Activated CD4-positive, CD25-positive, alpha-beta regulatory T cell treated with anti-CD3 and anti-CD28 coated beads, Interleukin-2, amount 50 U/mL, for 72 hours (primary cell): Measurements from ENCODE around the gene UNC5A.

Experiments
- DNase-seq: peaks from one replicate; pipeline ENCODE4 v3.0.0; 2021

The UNC5A gene

DNA sequence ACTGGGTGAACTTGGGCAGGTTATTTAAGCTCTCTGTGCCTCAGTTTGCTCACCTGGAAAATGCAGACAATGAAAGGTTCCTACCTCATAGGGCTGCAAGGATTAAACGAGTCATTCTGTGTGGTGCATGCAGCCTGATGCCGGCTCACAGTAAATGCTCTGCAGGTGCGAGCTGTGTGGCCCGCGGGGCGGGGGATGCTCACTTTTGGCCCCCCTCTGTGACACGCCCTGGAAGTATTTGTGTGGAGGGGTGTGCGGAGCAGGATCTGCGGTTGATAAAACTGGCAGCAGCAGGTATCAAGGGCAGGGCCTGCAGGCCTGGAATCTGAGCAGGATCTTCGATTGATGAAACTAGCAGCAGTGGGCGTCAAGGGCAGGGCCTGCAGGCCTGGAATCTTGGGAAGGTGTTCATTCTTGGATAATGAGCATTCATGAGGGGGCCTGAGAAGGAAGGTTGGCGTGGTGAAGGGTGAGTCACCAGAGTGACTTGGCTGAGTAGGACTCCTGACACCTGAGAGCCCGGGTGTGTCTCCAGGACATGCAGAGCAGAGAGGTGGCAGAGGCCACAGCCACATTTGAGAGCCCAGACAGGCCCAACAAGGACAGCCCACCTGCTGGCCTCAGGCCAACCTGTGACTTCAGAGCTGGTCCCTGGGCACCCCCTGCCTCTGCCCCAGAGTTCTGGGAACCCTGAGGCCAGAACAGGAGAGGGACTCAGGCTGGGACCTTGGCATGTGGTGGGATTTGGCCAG is 11.9 kb downstream of the UNC5A start:
- DNase-seq = no peak

DNA sequence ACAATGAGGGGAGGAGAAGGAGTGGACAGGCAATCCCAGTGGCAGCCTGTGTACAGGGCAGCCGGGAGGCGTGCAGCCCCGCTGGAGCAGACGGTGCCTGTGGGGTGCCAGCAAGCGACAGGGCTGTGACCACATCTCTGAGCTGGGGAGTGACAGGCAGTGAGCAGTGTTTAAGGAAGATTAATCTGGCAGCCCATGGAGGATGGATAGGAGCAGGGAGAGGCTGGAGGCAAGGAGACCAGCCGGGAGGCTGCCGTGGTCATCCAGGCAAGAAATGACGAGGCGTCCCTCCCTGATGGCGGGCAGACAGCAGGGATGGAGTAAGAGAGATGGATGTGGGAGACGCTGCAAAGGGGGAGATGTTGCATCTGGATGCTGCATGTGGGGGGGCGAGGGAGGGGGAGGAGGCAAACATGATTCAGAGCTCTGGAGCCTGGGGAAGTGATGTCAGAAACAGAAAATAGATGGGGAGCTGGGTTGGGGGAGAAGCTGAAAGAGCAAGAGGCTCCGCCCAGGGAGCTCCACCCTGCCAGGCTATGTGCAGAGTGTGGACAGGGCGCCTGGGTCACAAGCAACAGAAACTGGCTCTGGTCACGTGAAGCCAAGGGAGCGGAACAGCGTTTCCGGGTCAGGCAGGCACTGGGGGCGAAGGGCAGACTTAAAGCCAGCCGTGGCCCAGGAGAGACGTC is 12.6 kb downstream of the UNC5A start:
- DNase-seq = no peak

DNA sequence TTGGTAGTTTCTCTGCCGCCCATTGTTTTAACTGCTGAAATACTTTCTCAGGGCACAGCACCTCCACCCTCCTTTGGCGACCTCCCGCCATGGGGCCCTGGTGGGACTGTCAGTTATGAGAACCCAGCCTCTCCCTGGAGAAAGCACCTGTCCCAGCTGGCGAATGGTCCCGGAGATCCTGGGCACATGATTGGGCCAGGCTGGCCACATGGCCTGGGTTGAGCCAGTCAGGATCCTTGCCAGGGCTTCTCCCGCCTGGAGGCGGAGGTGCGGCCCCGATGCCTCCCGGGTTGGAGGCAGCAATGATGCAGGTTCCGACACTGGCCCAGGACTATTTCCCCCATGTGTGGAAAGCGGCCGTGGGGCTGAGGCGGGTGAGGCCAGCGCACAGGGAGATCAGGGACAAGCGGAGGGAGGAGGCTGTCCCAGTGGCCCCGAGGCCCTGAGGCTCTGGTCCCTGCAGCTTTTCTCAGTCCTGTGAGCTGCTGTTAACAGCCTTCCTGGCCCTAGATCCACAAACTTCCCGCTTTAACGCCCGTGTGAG is 13.6 kb downstream of the UNC5A start:
- DNase-seq = no peak

GRCh38 chr5:176824604-176825003 is 14.2 kb downstream of the UNC5A start:
- no peak for DNase-seq

GRCh38 chr5:176825234-176825633 is 14.9 kb downstream of the UNC5A start:
- no peak for DNase-seq

DNA sequence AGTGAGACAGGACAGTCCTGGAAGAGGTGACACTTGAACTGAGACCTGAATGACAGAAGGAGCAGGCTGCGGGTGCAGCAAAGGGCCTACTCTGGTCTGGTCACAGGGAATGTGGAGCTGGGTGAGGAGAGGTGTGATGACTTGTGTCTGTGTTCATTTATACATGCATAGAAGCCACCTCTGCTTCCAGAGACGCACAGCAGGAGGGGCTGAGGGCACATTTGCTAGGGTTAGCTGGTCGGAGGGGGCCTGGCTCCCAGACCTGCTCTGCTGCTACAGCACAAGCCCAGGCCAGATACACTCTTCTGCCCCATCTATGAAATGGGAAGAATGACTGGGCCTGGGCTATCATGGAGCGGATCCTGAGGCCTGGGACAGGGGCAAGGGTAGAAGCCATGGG is 15.6 kb downstream of the UNC5A start:
- no peak for DNase-seq

- DNase-seq = no peak
Observed at GRCh38 chr5:176827736-176828414, 17.5 kb downstream of the UNC5A start.

GRCh38 chr5:176829320-176829719 is 19.0 kb downstream of the UNC5A start:
- no peak for DNase-seq

GRCh38 chr5:176830422-176830994 is 20.1 kb downstream of the UNC5A start:
- DNase-seq = no peak

DNA sequence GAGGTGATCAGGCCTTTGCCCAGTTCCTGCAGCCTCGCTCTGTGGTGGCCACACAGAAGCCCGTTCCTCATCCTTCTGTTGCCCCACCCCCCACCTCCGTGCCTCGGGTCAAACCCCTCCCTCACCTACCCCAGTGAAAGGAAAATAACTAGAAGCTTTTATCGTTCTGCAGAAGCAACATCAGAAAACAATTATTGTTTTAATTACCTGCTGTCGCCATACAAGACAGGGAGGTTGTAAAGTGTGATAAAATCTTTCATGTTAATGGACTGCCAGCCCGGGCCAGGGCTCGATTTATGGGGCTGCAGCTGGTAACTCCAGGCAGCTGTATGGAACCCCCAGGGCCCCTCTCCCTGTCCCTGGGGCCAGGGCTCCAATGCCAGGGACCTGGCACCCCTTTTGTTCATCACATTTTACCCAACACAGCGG is 20.6 kb downstream of the UNC5A start:
- no peak for DNase-seq

DNA sequence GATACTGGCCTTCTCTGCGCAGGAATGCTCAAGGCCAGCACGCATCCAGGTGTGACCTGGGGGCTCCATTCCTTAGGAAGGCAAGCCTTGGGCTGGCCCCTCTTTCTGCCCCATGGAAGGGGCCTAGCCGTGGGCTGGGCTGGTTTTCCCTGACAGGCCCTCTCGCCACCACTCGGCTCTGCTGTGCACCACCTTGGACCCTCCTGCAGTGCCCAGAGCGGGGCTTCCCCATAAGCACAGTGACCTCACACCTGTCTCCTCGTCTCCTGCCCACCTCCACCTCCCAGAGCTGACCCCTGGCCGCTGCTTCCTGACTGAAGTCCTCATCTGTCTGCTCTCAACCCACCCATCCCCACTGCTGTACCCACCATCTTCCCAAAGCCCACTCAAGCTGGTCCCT is 21.1 kb downstream of the UNC5A start:
- no peak for DNase-seq

DNA sequence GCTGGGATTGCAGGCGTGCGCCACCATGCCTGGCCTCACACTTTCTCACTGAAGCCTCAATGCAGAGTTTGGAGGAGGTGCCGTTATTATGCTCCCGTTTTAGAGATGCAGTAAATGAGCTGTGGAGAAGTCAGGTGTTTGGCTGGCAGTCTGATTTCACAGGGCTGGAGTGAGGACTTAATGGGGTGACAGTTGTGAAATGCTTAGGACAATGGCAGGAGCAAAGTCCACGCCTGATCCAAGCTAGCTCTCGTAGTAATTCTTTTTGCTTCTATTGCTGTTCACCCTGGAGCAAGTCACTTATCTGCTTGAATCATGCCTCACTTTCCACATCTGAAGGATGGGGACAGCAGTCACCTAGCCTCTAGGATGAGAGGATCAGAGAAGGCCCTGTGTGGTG is 21.8 kb downstream of the UNC5A start:
- DNase-seq = no peak

- no peak for DNase-seq
Observed at GRCh38 chr5:176833286-176833685, 22.9 kb downstream of the UNC5A start.

GRCh38 chr5:176835918-176836317 is 25.6 kb downstream of the UNC5A start:
- DNase-seq = no peak

DNA sequence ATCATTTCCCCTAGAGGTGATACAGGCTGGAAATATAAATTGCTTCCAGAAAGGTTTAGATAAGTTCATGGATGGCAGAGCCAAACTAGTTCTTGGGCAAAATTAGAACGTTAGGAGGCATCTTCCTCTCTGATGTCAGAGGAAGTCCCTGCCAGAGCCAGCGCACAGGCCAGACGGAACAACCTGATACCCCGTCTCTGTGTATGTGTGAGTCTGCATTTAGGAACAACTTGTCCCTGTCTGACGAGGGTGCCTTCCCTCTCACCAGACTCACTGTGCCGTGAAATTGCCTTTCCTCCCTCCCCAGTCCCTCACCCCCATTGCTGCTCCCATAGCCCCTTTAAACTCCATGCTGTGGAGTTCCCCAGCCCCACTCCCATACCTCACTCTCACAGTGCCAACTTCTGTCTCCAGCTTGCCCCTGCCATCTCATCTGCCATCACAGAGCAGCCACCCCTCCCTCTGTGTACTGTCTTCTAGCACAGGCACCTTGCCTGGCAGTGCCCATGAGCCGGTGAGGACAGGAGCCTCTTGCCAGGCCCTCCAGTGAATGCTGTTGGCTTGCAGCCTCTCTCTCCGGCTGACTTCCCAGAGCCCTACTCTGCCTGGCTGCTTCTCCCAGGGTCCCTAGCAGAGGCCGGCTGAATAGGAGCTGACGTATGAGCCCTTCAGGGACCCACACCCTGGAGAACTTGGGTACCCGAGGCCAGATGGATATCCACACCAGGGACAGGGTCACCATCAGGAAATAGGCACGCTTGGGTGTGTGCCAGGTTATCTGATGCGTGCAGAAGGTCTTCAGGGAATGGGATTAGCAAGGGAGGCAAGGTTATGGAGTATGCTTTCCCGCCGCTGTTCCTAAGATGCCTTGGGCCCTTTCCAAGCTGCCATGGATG is 26.7 kb downstream of the UNC5A start:
- no peak for DNase-seq

- peak; percentile 65 for DNase-seq
Observed at GRCh38 chr5:176837707-176838115, 27.4 kb downstream of the UNC5A start.

DNA sequence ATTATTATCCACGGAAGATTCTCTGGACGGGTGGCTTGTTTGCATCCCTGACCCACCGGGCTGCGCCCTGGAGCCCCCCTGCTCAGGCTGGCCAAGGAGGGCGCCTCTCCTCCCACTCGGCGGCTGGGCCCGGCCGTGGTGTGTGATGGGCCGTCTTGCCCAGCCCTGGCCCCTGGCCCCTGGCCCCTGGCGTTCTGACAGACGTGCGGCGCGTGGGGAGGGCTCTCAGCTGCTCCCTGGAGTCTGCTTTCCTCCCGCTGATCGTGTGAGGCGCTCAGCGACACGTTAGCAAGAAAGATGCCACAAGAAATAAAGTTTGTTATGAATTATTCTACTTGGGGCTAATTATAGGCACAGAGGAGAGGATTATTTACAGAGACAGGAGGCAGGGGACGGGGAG is 33.3 kb downstream of the UNC5A start:
- no peak for DNase-seq

- no peak for DNase-seq
Observed at GRCh38 chr5:176844281-176844680, 33.9 kb downstream of the UNC5A start.

- DNase-seq = no peak
Observed at GRCh38 chr5:176844706-176845391, 34.5 kb downstream of the UNC5A start.

DNA sequence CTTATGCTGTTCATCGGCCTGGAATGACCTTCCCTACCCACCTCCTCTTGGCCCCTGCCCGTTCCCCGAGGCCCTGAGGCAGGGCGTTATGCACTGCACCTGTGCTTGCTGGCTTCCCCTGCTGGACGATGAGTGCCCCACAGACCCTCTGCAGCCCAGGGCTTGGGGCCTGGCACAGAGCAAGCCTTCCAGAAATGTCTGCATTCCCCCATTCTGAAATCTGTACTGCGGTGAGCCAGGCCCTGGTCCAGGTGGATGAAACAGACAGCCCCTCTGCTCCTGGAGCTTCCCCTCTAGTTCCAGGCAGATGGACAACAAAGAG is 35.0 kb downstream of the UNC5A start:
- no peak for DNase-seq

DNA sequence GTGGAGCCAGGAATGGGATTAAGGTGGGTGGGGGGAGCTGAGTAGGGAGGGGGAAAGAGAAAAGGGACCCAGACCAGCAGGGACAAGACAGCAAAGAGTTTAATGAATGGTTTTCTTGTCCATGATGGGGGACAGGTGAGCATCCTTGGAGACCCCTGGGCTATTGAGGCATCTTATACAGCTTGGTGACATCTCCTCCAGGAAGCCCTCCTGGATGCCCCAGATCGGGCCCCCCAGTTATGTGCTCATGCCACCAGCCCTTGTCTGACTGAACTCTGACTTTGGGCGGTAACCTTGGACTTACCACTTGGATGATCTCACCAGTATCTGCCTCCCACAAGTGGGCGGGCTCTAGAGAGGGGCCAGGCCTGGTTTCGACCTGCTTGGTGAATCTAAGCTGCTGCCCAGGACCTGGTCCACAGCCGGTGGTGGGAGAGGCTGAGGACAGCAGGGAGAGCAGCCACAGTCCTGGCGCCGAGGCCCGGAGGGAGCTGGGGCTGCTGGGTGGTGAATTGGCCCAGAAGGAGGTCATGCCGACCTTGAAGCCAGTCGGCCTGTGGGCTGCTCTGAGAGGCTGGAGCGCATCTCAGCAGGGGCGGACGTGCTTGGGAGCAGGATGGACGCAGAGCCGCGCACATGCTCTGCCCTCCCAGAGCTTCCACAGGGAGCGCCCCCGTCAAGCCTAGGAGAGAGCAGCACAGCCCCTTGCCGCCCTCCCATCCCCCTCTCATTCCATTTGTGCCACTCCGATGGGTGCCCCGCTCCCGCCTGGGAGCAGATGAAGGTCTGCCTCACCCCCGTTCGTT is 36.2 kb downstream of the UNC5A start:
- DNase-seq = no peak
